GM12873 (cell line): ENCODE data around the gene SLC30A4.

ENCODE experiments used
- CTCF ChIP-seq: IDR thresholded peaks from 2 replicates; pipeline ENCODE4 v1.5.1; 2012; ENCODE audit warnings: low read depth, mild to moderate bottlenecking, moderate library complexity, low read length, control low read depth; ENCODE audit not compliant: insufficient read depth; ENCODE audit errors: missing control alignments

SLC30A4 gene, protein sequence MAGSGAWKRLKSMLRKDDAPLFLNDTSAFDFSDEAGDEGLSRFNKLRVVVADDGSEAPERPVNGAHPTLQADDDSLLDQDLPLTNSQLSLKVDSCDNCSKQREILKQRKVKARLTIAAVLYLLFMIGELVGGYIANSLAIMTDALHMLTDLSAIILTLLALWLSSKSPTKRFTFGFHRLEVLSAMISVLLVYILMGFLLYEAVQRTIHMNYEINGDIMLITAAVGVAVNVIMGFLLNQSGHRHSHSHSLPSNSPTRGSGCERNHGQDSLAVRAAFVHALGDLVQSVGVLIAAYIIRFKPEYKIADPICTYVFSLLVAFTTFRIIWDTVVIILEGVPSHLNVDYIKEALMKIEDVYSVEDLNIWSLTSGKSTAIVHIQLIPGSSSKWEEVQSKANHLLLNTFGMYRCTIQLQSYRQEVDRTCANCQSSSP

GRCh38 chr15:45522328-45523165 is at the start of gene SLC30A4:
Gene SLC30A4, minus strand, starts transcription at chr15:45522755. Its CDS starts 401 bp downstream, at chr15:45522354.
- TF ChIP-seq CTCF, result peak; percentile 27

- no peak for TF ChIP-seq CTCF
Observed at GRCh38 chr15:45555934-45556608, 33.5 kb upstream of the SLC30A4 start.

DNA sequence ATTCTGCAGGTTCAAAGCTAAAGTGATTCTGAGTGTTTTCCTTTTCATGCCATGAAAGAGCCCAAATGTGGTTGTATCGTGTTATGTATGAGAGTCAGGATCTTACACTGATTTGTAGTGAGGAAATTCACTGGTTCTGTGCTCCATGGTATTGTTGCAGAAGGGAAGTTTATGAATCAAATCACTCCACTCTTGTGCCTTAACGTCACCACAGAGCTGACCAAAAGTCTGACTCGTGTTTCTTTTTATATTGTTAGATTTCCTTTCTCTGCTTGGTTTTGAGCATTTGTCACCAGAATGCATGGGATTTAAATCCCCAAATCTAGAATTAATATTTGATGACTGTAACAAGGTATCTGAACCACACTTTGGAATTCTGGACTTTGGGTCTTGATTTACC is 29.1 kb upstream of the SLC30A4 start:
- TF ChIP-seq CTCF, result no peak

DNA sequence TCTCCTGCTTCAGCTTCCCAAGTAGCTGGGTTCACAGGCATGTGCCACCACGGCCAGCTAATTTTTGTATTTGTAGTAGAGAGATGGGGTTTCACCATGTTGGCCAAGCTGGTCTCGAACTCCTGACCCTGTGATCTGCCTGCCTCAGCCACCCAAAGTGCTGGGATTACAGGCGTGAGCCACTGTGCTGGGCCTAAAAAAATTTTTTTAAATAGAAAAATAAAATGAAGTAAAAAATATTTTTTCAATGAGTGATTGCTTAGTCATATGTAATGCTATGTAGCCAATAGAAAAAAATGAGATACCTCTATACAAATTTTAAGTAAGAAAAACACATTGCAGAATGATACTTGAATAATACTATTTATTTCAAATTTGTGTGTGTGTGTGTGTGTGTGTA is 27.9 kb upstream of the SLC30A4 start:
- TF ChIP-seq CTCF, result no peak

GRCh38 chr15:45549541-45550220 is 27.1 kb upstream of the SLC30A4 start:
- TF ChIP-seq CTCF, result no peak

GRCh38 chr15:45548753-45549520 is 26.4 kb upstream of the SLC30A4 start:
- TF ChIP-seq CTCF, result no peak
